Endothelial cell of umbilical vein (primary cell): ENCODE data around the gene NEDD9.

Experiments
- EZH2 ChIP-seq: IDR thresholded peaks from 2 replicates; pipeline ENCODE4 v1.6.1; 2012; ENCODE audit warnings: borderline replicate concordance, low read depth, mild to moderate bottlenecking, moderate library complexity, low read length, inconsistent platforms; ENCODE audit not compliant: severe bottlenecking
- FOS ChIP-seq: IDR thresholded peaks from 2 replicates; pipeline ENCODE4 v1.6.1; 2011; ENCODE audit warnings: mild to moderate bottlenecking, low read length, moderate library complexity, borderline replicate concordance; ENCODE audit not compliant: insufficient read depth
- MYC ChIP-seq: IDR thresholded peaks from one replicate; pipeline ENCODE4 v1.6.1; 2011; ENCODE audit warnings: mild to moderate bottlenecking, low read depth, low read length
- POLR2A ChIP-seq: IDR thresholded peaks from 2 replicates; pipeline ENCODE4 v1.6.1; 2012; ENCODE audit warnings: low read depth, mild to moderate bottlenecking, control low read depth, low read length
- POLR2AphosphoS5 ChIP-seq: IDR thresholded peaks from 2 replicates; pipeline ENCODE4 v1.6.1; 2012; ENCODE audit warnings: low read depth, mild to moderate bottlenecking, control low read depth, low read length, moderate library complexity; ENCODE audit not compliant: insufficient read depth
- TF ChIP-seq, protein P1 (sequence below), 2 donors: IDR thresholded peaks; 1 replicate in 1 of 2; 2 replicates in 1 of 2; pipeline ENCODE4 v1.5.1; 2011; ENCODE audit warnings: low read length in 2 of 2, mild to moderate bottlenecking in 2 of 2, moderate library complexity in 2 of 2, control low read depth in 1 of 2, inconsistent platforms in 1 of 2, low read depth in 1 of 2; ENCODE audit not compliant: insufficient read depth in 1 of 2; ENCODE audit errors: extremely low read depth in 1 of 2

DNA sequence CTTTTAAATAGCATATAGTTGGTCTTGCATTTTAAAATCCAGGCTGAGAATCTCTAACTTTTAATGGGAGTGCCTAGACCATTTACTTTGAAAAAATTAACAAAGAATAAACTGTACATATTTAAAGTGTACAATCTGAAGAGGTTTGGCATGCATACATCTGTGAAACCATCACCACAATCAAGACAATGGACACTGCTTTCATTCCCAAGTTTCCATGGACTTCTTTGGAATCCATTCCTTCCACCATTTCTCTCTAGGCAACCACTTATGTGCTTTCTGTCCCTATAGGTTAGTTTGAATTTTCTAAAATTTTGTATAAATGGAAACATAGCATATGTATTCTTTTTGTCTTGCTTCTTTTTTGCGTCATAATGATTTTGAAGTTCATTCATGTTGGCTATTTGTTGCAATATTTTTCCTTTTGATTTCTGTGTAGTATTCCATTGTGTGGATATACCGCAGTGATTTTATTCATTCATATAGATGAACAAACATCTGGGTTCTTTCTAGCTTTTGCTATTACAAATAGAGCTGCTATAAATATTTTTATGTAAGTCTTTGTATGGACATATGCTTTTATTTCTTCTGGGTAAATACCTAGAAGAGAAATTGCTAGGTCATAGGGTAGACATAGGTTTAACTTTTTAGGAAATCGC is 50.9 kb downstream of the NEDD9 start:
- TF ChIP-seq, protein P1, sequence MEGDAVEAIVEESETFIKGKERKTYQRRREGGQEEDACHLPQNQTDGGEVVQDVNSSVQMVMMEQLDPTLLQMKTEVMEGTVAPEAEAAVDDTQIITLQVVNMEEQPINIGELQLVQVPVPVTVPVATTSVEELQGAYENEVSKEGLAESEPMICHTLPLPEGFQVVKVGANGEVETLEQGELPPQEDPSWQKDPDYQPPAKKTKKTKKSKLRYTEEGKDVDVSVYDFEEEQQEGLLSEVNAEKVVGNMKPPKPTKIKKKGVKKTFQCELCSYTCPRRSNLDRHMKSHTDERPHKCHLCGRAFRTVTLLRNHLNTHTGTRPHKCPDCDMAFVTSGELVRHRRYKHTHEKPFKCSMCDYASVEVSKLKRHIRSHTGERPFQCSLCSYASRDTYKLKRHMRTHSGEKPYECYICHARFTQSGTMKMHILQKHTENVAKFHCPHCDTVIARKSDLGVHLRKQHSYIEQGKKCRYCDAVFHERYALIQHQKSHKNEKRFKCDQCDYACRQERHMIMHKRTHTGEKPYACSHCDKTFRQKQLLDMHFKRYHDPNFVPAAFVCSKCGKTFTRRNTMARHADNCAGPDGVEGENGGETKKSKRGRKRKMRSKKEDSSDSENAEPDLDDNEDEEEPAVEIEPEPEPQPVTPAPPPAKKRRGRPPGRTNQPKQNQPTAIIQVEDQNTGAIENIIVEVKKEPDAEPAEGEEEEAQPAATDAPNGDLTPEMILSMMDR (IDR thresholded peaks at IDR 0.05; ENCODE audit: extremely low read depth in 1 of 2, insufficient read depth in 1 of 2, low read depth in 1 of 2, low read length in 2 of 2) = no peak
- TF ChIP-seq POLR2A (no peak), POLR2AphosphoS5 (no peak), MYC (no peak), EZH2 (no peak), FOS (no peak)
